GM19238 (cell line): ENCODE results near the gene GNB1L.
"Not testable (repeated sequence)": the region's sequence is repeated elsewhere in the genome, so short reads cannot be mapped to it uniquely, and the experiment has no call there.

Source experiments
- DNase-seq: peaks from one replicate; pipeline ENCODE4 v3.0.0; 2011; ENCODE audit warnings: low spot score; ENCODE audit not compliant: insufficient read length

Gene GNB1L

DNA sequence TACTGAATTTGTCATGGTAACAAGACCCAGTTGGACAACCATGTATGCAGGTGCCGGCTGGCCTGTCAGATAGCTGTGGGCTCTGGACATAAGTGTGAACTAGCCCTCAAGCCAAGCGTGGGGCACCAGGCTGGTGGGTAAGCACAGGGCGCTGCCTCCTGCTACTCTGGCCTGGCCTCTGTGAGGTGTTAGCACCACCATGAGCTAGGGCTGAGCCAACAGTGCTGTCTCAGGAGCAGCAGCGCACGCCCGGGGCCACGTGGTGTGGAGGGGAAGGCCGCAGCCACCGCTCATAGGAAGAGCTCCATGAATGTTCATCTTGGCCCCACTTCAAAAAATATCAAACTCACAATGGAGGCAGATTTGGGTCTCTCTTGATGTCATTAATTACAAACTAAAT is 35.3 kb upstream of the GNB1L start:
- no peak for DNase-seq

DNA sequence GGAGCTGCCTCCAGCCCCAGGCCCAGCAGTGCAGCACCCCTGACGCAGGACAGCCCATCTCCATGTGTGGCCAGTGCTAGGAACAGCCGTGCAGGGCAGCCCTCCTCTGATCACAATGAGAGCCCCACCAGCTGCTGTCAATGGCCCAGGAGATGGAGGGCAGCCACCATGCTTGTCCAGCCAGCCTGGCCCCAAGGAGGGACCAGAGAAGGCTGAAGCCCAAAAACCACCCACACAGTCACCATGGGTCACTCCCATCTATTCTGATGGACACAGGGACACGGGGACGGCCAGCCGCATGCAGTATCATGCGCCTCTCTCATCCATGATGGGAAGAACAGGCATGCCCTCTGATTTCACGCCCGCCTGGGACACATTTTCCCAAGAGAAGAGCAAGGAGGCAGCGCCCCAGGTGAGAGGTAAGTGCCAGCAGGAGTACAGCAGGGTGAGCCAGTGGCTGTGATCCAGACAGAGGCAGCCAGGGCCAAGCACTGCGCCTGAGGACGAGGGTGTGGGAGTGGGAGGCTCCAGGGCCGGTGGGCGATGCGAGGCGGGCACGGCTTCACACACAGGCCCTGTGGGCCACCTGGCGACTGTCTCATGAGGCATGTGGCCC is 33.6 kb upstream of the GNB1L start:
- DNase-seq: no peak

DNA sequence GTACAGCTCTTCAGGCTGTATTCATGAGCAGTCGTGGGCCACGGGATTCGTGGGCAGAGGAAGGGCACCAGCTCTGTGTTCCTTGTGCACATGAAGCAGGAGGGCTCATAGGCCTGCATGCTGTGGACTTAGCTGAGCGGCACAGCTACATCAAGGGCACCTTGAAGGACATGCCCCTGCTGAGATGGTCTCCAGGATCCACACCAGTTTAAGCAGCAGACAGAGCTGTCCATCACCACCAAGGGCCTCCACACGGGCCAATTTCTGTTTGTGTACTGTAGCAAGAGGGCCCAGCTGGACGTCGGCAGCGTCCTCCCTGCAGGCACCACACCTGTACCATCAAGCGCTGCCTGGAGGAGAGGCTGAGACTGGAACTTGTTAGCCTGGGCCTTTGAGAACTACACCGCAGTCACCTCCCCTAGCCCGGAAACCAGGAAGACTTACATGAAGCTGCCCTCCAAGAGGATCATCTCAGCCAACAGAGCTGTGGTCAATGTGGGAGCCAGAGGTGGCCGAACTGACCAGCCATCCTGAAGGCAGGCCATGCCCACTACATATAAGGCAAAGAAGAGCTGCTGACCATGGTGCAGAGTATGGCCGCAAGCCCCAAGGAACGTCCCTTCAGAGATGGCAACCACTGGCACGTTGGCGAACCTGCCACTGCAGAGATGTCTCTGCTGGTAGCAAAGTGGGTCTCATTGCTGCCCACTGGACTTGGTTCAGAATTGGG is 32.7 kb upstream of the GNB1L start:
- DNase-seq: no peak

DNA sequence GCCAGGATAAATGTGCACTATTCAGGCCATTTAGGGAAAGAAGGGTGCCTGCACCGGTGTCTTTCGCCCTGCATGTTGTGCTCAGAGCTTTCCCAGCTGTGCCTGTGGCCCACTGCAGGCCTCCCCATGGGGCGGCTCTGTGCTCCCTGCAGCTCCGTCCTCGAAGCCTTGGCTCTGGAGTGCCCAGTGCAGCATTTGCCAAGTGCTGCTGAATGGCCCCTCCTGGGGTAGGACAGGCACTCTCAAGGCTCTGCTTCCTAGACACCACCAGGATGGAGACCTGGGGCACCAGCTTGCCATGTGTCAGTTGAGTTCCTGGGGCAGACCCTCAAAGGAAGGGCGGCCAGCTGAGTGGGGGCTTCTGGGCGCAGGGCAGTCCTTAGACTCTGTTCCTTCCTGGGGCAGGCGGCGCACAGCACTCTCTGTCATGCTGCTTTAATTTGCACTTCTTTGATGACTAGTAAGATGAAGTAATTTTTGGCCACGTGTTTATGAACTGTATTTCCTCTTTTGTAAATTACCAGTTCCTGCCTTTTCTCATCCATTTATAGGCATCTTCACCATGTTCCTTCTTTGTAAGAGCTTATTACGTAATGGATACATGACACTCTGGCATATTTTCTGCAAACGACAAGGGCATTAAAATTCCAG is 32.1 kb upstream of the GNB1L start:
- no peak for DNase-seq

DNA sequence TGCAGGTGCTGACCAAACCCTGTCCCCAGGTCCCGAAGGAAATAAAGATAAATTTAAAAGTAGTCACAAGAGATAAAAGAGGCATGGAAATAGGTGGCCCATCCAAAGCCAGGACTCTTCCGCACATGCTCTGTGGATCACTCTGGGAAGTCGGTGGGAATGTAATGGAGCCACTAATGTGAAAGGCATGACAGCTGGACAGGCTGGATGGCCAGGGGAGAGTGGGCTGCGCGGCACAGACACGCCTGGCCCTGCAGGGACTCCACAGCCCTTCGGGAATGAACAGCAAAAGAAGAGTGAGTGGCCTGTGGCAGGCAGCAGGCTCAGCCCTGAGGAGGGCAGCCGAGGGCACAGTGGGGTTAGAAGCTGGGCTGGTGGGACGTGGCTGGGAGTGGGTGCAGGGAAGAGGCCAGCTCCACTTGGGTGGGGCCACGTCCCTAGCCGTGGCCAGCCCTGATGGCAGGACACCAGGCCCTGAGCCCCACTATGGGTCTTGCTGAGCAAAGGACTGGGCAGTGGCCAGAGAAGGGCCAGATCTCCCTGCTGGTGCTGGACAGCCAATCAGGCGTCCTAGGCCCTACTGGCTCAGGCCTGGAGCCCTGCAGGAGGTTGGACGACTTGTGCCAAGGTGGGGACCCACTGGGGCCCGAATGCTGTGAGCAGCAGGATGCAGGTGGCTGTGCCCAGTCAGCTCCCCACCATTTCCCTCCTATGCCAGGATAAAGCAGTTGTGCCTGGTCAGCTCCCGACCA is 31.3 kb upstream of the GNB1L start:
- DNase-seq: no peak

DNA sequence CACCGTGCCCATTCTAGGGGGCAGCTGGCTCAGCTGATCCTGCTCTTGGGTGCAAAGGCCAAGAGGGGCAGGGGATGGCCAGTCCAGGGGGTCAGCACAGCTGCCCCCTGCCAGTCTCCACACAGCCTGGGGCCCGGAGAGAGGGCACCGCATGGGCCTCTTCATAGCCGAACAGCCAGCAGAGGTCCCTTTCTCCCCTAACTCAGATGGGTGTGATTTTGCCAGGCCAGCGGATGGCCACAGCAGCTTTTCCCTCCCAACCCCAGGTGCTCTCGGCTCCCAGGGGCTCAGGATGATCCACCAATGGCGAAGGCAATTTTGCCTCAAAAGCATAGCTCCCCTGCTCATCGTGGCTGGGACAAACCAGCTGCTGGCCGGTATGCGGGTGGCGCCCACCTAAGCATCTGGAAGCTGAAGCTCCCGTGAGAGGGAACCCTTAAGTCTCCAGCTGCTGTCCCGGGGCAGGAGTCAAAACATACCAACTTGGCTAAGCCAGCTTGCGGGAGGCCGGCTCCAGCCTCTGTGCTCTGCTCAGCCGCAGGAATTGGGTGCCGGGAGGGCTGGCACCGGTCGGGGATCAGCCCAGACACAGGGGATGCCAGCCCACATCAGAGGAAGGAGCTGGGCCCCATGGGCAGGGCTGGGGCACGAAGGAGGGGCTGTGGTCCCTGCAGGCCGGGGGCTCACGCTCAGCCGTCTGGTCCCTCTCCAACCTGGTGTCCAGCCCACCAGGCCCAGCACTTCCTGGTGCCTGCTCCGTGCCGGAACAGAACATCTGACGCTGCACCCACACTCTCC is 30.5 kb upstream of the GNB1L start:
- DNase-seq: no peak

DNA sequence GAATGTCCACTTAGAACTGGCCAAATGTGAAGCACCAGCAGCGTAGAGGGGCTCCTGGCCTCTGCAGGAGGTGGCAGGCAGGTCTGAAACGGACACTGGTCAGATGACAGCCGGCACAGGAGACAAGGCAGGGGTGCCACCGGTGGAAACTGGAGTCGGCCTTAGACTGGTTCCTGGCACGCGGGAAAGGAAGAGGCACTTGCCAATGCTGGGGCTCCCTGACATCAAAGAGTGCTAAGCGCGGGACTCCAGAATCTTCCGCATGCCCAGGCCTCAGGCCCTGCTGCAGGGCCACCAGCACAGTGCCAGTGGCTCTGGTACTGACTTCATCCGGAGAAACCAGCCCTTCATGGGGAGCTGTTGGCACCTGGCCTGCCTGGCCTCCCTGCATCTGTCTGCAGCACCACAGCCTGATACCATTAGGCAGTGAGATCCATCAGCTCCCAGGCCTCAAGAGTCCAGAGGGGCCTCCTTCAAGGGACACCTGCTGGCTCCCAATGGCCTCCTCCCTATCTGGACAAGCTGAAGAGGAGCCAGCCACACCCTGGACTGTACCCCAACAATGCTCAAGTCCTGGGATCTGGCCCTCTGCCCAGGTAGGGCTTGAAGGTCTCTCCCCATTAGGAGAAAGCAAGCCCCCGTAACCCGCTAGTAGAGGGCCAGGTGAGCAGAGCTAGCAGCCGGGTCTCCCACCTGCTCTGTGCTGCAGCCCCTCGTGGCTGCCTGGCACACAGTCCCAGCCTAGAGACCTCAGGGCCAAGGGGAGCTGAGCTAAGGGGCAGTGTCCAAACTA is 29.7 kb upstream of the GNB1L start:
- DNase-seq: no peak

DNA sequence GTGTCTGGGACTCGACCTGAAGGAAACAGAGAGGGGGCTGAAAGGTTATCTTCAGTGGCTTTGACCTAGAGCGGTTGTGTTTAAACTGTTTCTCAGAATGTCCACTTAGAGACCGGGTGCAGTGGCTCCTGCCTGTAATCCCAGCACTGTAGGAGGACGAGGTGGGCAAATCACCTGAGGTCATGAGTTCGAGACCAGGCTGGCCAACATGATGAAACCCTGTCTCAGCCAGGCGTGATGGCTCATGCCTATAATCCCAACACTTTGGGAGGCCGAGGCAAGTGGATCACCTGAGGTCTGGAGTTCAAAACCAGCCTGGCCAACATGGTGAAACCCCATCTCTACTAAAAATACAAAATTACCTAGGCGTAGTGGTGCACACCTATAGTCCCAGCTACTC is 28.8 kb upstream of the GNB1L start:
- not testable (repeated sequence) for DNase-seq

DNA sequence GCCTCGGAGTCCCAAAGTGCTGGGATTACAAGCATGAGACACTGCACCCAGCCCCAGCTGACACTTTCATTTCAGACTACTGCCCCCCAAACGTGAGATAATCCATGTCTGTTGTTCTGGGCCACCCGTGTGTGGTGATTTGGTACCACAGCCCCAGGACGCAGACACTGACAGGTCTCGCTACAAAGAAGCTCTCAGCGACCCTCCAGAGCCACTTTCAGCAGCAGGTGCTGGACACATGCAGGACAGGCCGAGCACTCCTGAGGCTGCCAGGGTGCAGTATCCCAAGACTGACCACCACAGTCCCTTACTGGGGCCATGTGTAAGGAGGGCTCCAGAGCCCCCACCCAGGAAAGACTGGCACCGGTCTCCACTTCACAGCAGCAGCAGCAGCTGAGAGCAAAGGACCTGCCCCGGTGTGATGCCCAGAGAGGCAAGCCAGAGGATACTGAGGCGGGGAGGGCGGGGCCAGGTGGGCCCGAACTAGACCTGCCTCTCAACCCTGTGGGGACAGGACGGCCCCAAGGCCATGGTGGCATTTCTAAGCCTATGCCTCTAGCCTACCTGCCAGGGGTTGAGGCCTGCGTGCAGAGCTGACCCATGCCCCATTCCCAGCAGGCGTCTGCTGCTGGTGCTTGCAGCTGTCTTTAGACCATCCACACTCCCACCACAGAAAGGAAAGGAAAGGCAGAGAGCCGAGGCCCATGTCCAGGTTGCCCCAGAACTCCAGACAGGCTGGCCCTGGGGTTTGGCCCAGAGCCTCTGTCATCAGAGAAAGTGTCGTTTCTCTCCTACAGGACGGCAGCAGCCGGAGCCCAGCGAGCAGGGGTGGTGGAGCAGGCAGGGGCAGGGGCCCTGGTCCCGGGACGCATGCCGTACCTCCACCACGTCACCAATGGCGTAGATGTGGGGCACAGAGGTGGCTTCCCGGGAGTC is 28.0 kb upstream of the GNB1L start:
- no peak for DNase-seq

DNA sequence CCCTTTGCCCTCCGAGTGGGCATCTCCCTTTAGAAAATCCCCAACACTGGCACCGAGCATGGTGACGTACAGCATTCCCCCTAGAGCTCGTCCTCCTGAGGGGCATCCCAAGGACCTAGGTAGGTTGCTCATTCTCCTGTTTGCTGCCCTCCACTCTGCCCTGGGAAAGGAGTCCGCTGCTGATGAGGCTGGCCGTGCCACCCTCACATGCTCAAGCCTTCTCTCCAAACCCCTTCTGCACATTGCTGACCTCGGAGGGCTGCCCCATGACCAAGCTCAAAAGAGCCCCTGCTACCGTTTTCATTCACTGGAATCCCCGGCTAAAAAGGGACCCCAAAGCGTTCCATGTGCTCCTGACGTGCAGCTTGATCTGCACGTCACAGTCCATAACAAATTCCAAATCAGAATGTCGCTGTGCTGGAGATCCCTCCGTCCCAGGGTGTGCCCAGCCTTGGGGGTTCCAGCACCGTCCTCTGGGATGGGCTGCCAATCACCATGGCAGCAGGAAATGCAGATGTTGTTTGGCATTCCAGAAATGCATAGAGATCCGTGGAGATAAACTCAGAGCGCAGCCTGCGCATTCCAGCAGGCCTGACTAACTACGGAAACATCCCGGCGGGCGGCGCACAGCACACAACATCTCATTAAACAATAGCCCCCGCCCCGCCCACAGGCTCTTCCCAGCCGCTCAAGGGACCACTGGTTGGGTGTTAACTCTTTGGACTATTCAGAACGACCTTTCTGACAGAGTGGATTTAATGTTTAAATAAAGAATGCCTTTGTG is 26.3 kb upstream of the GNB1L start:
- DNase-seq: no peak

DNA sequence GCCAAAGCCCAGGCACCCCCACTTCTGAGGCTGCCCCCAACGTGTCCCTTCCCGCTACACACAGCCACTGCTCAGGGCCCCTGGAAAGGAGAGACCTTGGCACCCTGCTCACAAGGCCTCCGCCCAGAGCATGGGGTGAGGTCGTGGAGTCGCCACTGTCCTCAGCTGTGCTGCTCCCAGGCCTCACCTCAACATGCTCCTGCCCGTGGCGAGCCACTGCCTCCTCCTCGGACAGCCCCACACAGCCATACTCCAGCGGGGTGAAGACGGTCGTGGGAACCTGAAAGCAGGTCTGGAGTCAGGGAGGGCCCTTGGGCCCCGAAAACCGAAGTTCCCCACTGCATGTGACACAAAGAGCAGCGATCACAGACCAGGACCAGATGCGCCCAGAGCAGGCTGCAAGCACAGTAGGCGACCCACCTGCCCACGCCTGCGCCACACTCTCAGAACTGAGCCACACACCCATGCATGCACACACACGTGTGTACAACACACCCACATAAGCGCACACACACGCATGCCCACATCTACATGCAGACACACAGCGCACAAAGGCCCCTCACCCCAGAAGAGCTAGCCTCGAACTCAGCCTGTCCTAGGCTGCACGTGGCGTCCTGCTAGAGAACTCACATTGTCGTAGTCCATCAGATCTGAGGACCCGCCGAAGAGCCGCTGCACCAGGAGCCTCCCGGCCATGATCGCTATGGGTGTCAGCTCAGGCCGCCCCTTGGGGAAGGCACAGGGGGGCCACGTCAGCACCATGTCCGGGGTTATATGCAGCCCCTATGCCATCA is 25.5 kb upstream of the GNB1L start:
- DNase-seq: no peak

DNA sequence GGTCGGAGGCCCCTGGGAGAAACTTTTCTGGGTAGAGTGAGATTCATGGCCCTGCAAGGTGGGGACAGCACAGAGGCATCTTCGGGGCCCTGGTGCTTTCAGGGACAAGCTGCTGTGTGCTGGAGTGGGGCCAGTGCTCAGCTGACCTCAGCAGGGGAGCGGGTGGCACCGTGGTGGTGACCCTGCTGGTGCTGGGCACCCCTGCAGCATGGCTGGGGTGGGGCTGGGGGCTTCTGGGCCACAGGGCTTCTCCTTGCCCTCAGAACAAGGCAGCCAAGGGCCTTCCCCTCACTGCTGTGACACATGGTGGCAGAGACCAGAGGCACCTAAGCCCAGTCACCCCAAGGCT is 24.9 kb upstream of the GNB1L start:
- no peak for DNase-seq

DNA sequence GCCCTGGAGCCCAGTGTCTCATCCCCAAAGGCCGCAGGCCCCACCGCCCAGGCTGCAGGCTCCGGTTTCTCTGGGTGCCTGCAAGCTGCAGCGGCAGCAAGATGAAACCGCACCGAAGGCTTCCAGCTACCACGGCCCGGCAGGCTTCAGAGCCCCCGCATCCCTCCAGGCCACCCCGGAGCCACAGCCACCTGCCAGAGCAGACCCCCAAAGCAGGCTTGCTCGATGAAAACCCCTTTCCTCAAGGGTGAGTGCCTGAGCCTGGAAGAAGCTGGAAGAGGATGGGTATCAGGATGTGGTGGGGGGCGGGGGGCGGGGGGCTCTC is 24.5 kb upstream of the GNB1L start:
- no peak for DNase-seq

DNA sequence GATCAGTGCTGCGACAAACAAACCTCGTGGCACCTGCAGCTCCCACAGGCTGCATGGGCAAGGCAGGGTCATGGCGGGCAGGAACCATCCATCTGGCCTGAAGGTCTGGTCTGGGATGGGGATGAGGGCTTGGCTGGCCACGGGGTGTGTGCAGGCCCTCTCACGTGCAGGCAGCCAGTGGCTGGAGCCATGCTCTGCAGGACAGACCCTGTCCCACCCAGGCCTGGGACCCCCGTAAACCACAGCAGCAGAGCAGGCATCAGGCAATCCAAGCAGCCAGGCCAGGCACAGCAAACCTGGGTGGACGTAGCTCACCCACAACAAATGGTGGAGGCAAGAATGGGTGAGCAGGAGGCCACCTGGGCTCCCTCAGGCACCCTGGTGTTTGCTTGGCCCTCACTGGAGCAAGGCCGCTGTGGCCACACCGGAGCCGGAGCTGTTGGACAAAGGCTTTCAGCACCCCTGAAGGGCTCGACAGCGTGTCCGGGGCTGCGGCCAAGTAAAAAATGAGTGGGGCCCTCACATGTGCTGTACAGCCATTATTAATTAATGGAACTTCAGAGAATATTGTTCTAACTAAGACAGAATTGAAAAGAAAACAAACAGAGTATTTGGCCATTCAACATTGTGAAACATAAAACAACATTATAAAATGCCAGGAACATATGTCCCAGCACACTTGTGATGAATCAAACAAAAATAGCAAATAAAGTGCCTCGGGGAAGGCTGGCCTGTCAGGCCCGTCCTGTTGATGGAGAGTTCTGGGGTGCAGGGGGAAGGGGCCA is 24.0 kb upstream of the GNB1L start:
- DNase-seq: no peak

DNA sequence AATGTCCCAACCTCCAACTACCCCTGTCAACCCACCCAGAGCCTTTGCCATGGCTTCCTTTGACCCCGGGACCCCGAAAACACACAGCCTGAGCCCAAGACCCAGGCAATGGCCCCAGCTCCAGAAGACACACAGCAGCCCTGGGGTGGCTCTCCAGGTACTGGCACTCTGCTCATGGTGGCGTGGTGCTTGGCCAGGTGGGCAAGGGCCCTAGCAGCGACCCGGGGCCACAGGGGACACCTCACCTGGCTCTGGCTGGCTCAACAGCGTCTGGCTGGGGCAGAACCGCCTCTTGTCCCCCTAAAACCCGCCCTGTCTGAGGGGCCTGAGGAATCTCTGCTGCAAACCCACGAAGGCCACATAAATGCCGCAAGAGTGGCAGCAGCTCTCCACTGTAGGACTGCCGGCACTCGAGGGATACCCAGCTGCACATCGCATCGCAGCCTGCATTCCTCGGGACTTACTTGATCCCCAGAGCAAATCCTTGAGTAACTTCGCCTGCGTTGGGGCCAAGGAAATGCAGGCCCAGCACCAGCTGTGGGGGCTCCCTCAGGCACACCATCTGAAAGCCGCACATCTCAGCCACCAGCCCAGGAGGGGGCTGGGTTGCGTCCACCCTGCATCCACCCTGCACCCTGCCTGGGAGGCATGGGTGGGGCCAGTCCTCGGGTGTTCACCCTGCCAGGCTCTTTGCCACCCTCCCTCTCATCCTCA is 23.1 kb upstream of the GNB1L start:
- DNase-seq: no peak

DNA sequence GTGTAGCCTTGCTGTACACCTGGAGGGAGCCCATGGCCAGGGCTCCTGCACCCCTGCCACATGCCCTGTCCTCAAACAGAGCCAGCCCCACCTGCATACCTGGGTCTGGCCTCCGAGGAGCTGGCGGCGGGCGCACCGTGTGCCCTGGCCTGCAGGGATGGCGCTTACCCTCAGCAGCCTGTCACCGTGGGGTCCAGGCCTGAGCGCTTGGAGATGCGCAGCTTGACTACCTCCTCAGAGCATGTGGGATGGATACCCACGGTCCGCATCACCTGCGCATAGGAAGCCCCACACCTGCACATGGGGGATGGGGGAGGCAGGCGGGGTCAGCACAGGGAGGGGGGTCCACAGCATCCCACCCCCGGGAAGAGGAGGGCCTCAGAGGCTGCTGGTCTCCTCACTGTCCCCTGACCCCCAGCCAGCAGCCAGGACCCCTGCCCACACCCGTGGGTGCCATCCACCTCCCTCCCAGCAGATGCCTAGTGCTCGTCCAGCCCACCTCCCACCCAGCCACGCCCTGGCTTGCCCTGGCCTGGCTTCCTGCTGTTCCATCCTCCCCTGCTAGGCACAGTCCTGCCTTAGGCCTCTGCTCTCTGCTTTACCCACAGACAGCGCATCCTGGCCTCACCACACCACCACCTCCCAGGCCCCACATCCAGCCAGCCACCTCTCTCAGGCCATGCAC is 22.4 kb upstream of the GNB1L start:
- no peak for DNase-seq
